GM19351 (cell line): ENCODE results near the gene CAMK2D.

Experiments used
- ATAC-seq: cut with Tn5 transposase; IDR thresholded peaks from one replicate; pipeline ENCODE4 v1.9.1; 2021; ENCODE audit warnings: mild to moderate bottlenecking, moderate library complexity; ENCODE audit not compliant: unreplicated experiment

Gene CAMK2D

GRCh38 chr4:113643505-113643904 is 118.0 kb downstream of the CAMK2D start:
- no peak for ATAC-seq

- peak; percentile 53 for ATAC-seq
Observed at GRCh38 chr4:113641025-113641431, 120.5 kb downstream of the CAMK2D start.

- ATAC-seq = peak; percentile 45
Observed at GRCh38 chr4:113639326-113639725, 122.2 kb downstream of the CAMK2D start.

GRCh38 chr4:113638562-113638832 is 123.0 kb downstream of the CAMK2D start:
- ATAC-seq = no peak

GRCh38 chr4:113637823-113638561 is 123.5 kb downstream of the CAMK2D start:
- no peak for ATAC-seq

GRCh38 chr4:113637363-113637762 is 124.2 kb downstream of the CAMK2D start:
- no peak for ATAC-seq

GRCh38 chr4:113636877-113637276 is 124.7 kb downstream of the CAMK2D start:
- ATAC-seq = peak; percentile 31

- ATAC-seq = peak; percentile 64
Observed at GRCh38 chr4:113636438-113636818, 125.1 kb downstream of the CAMK2D start.

GRCh38 chr4:113635739-113636437 is 125.7 kb downstream of the CAMK2D start:
- no peak for ATAC-seq

GRCh38 chr4:113634081-113634969 is 127.2 kb downstream of the CAMK2D start:
- no peak for ATAC-seq

- ATAC-seq = no peak
Observed at GRCh38 chr4:113633467-113633866, 128.1 kb downstream of the CAMK2D start.

- no peak for ATAC-seq
Observed at GRCh38 chr4:113628711-113629110, 132.8 kb downstream of the CAMK2D start.

GRCh38 chr4:113627321-113627720 is 134.2 kb downstream of the CAMK2D start:
- no peak for ATAC-seq

- no peak for ATAC-seq
Observed at GRCh38 chr4:113625902-113626301, 135.6 kb downstream of the CAMK2D start.

GRCh38 chr4:113623274-113623894 is 138.2 kb downstream of the CAMK2D start:
- ATAC-seq = no peak

- ATAC-seq = no peak
Observed at GRCh38 chr4:113621633-113622032, 139.9 kb downstream of the CAMK2D start.

GRCh38 chr4:113620032-113620431 is 141.5 kb downstream of the CAMK2D start:
- ATAC-seq = no peak

GRCh38 chr4:113619526-113619925 is 142.0 kb downstream of the CAMK2D start:
- ATAC-seq = no peak

- no peak for ATAC-seq
Observed at GRCh38 chr4:113618205-113618604, 143.3 kb downstream of the CAMK2D start.

GRCh38 chr4:113617195-113617594 is 144.3 kb downstream of the CAMK2D start:
- ATAC-seq = no peak

GRCh38 chr4:113616443-113616842 is 145.1 kb downstream of the CAMK2D start:
- no peak for ATAC-seq
